Body of pancreas (tissue), 4 donors: ENCODE measurements around the gene ASGR1. TPM values are rescaled to one million over a fixed set of nuclear protein-coding genes. Genes with fewer than 3 reads are reported as not detected.

Experiments
- ATAC-seq: fragments of 150-250 bp; one replicate; pipeline ENCODE4 v1.9.1; 2016
- DNase-seq, 4 donors: peaks; one replicate each; pipeline ENCODE4 v3.0.0-alpha.2; 2019
- H3K27ac ChIP-seq, 4 donors: fragments of 200-600 bp; sonication (generic); 1 replicate in 3 of 4; 2 replicates in 1 of 4; pipeline versions ENCODE4 v1.5.1 to v1.6.1; 2016 to 2019; ENCODE audit warnings: mild to moderate bottlenecking in 1 of 4, mixed read lengths in 1 of 4, moderate library complexity in 1 of 4
- H3K27me3 ChIP-seq, 2 donors: fragments of 200-600 bp; sonication (generic); one replicate each; pipeline ENCODE4 v1.6.0; 2016; ENCODE audit warnings: mild to moderate bottlenecking in 1 of 2
- H3K36me3 ChIP-seq, 2 donors: fragments of 200-600 bp; sonication (generic); replicated peaks in 1 of 2; 2 replicates each; pipeline ENCODE4 v1.5.1; 2016; ENCODE audit warnings: low read depth in 2 of 2; ENCODE audit not compliant: insufficient read depth in 1 of 2
- H3K4me1 ChIP-seq: fragments of 200-600 bp; sonication (generic); one replicate; pipeline ENCODE4 v1.6.0; 2016
- H3K4me3 ChIP-seq, 2 donors: fragments of 200-600 bp; sonication (generic); 1 replicate in 1 of 2; 2 replicates in 1 of 2; pipeline ENCODE4 v1.5.1; 2016 to 2019
- H3K9me3 ChIP-seq, 3 donors: fragments of 200-600 bp; sonication (generic); 1 replicate in 2 of 3; 2 replicates in 1 of 3; pipeline ENCODE4 v1.5.1; 2016
- POLR2A ChIP-seq, 3 donors: fragments of 450-650 bp; IDR thresholded peaks; one replicate each; pipeline ENCODE4 v1.6.1; 2016; ENCODE audit warnings: antibody characterized with exemption in 3 of 3, mild to moderate bottlenecking in 2 of 3
- WGBS, 2 donors: methylation state at CpG; one replicate each; pipeline ENCODE4 v1.1.5; 2017; 5-methylcytosine and 5-hydroxymethylcytosine counted together
- intact Hi-C: fragments of 100-400 bp; cut with DNase I; formaldehyde crosslinking; loops from one replicate; pipeline ENCODE4 v1.15.1; 2023
- total RNA-seq, 2 donors: library from RNA; depleted of rRNA; stranded (reverse); fragments of >200 nt; gene quantifications; one replicate each; pipeline ENCODE4 v1.1.0, GENCODE V29; 2016
- TF ChIP-seq, protein P1 (sequence below), 7 experiments: fragments of 450-650 bp in 4 of 7; fragments of 200-600 bp in 3 of 7; sonication (generic) in 3 of 7; IDR thresholded peaks; one replicate each; pipeline ENCODE4 v1.5.1; 2016 to 2019; ENCODE audit warnings: antibody characterized with exemption in 7 of 7

The ASGR1 gene
- total RNA-seq, 2 donors from 2014 or later = 4.6 TPM; not detected in 1

GRCh38 chr17:7138800-7139381 lies 40.3 kb downstream of the ASGR1 start:
- Histone ChIP-seq H3K27me3 (peaks cover 0 to 11% of the 10 kb centered on the region in 2 donors), H3K27ac (peak overlapping the region in 1 of 4 donors; percentile 13), H3K4me3 (no peak overlapping the region), H3K4me1 (peaks cover 4% of the 10 kb centered on the region), H3K36me3 (no peaks in the 10 kb centered on the region), H3K9me3 (no peaks in the 10 kb centered on the region)
- 53 to 57% methylated on average over 7 of the region's 7 CpGs for WGBS, 2 donors
- intact Hi-C loops = loop anchor here (5.0 kb wide), 1 partner anchor 87 kb away; no protein-coding TSS in a partner anchor
- ATAC-seq (no peak), DNase-seq (peak in 1 of 4 donors; percentile 31)
- TF ChIP-seq, protein P1, sequence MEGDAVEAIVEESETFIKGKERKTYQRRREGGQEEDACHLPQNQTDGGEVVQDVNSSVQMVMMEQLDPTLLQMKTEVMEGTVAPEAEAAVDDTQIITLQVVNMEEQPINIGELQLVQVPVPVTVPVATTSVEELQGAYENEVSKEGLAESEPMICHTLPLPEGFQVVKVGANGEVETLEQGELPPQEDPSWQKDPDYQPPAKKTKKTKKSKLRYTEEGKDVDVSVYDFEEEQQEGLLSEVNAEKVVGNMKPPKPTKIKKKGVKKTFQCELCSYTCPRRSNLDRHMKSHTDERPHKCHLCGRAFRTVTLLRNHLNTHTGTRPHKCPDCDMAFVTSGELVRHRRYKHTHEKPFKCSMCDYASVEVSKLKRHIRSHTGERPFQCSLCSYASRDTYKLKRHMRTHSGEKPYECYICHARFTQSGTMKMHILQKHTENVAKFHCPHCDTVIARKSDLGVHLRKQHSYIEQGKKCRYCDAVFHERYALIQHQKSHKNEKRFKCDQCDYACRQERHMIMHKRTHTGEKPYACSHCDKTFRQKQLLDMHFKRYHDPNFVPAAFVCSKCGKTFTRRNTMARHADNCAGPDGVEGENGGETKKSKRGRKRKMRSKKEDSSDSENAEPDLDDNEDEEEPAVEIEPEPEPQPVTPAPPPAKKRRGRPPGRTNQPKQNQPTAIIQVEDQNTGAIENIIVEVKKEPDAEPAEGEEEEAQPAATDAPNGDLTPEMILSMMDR (IDR thresholded peaks at IDR 0.05) = no peak
- TF ChIP-seq POLR2A (IDR thresholded peaks at IDR 0.05) = no peak

DNA sequence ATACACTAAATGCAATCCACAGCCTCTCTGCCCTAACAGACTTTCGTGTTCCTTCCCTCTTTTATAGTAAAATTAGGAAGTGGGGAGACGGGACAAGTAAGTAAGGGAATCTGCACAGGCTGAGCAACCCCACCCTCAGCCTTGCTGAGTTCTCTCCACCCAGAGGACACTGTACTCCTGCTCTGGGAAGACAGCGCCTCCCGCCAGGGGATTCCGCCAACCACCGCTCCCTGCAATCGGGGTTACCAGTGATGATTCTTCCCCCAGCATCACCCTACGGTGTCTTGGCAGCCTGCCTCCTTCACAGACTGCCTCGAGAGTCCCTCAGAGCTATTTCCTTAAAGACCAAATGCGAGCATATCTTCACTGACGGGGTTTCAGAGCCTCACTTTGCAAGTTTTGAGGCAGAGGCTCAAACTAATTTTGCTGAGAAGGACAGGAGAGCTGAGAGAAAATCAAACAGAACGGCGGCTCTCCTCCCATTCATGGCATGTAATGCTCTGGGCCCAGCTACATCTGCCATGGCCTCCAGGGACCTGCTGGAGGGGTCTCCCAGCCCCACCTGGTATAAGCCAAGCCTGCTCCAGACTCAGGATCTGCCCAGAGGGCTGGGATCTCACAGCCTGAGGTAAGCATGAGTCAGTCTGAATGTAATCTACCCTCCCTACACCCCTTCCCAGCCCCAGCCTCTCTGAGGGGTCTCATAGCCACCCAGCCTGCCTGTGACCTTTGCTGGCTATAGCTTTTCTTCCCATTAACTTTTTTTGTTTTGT lies 41.8 kb downstream of the ASGR1 start:
- Histone ChIP-seq H3K4me3 (no peak overlapping the region), H3K4me1 (peaks cover 4% of the 10 kb centered on the region), H3K27ac (no peak overlapping the region), H3K36me3 (no peaks in the 10 kb centered on the region), H3K9me3 (no peaks in the 10 kb centered on the region), H3K27me3 (peaks cover 0 to 11% of the 10 kb centered on the region in 2 donors)
- peak in 1 of 4 donors; percentile 47 for DNase-seq
- no peak for ATAC-seq
- intact Hi-C loops = loop anchor here (5.0 kb wide), 1 partner anchor 85 kb away; no protein-coding TSS in a partner anchor
- TF ChIP-seq POLR2A (IDR thresholded peaks at IDR 0.05) = no peak
- TF ChIP-seq, protein P1 (IDR thresholded peaks at IDR 0.05) = no peak
- WGBS, 2 donors = 28 to 52% methylated on average over 6 to 13 of the region's 13 CpGs

DNA sequence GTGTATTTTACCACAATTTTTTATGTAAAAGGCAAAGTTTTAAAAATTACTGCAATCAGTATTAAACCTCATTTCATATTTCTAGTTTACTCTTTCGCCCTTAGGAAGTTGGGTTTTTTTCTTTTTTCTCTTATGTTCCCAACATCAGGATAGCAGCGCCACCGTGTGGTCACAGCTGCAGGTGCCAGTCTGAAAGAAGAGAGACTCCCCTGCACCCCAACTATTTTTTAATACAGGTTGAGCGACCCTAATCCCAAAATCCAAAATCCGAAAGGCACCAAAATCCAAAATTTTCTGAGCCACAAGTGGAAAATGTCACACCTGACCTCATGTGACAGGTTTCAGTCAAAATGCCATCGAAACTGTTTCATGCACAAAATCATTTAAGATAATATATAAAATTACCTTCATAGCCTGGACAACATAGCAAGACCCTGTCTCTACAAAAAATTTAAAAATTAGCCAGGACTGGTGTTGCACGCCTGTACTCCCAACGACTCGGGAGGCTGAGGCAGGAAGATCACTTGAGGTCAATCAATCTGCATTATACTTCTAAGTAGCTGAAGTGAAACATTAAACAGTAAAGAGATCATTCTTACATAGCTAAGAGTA lies 42.8 kb downstream of the ASGR1 start:
- Histone ChIP-seq H3K27me3 (peaks cover 0 to 11% of the 10 kb centered on the region in 2 donors), H3K27ac (no peak overlapping the region), H3K4me1 (no peaks in the 10 kb centered on the region), H3K4me3 (no peak overlapping the region), H3K36me3 (no peaks in the 10 kb centered on the region), H3K9me3 (no peaks in the 10 kb centered on the region)
- peak; percentile 73 to 85 (median 75) for DNase-seq
- WGBS, 2 donors = 14 to 15% methylated on average over 9 of the region's 9 CpGs
- no peak for TF ChIP-seq POLR2A (IDR thresholded peaks at IDR 0.05)
- TF ChIP-seq, protein P1 (IDR thresholded peaks at IDR 0.05) = peak; percentile 56 to 93 (median 84)
- intact Hi-C loops = loop anchor here (5.0 kb wide), 1 partner anchor 84 kb away; no protein-coding TSS in a partner anchor
- ATAC-seq = peak; percentile 56

DNA sequence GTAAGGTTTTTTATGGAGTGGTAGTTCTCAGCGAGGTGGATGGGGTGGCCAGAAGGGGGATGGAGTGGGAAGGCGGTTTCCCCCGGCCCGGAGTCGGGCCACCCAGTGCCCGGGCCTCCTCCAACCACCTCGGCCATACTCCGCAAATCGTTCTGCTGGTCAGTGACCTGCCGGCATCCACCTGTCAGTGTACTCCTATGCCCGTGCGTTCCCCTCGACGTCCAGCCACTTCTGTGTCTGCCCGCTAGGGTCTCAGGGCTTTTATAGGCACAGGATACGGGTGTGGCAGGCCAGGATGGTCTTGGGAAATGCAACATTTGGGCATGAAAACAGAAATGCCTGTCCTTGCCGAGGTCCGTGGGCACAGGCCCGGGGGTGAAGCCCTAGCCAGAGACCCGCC lies 45.3 kb downstream of the ASGR1 start:
- Histone ChIP-seq H3K4me1 (no peaks in the 10 kb centered on the region), H3K27me3 (peaks cover 0 to 8% of the 10 kb centered on the region in 2 donors), H3K36me3 (no peaks in the 10 kb centered on the region), H3K4me3 (no peak overlapping the region), H3K27ac (peak overlapping the region in 1 of 4 donors; percentile 14), H3K9me3 (no peaks in the 10 kb centered on the region)
- WGBS, 2 donors = 59 to 68% methylated on average over 12 to 18 of the region's 20 CpGs
- no peak for ATAC-seq
- intact Hi-C loops = no loop called here
- DNase-seq = no peak
- no peak for TF ChIP-seq POLR2A (IDR thresholded peaks at IDR 0.05)
- TF ChIP-seq, protein P1 (IDR thresholded peaks at IDR 0.05) = no peak
